Dedifferentiated amniotic fluid mesenchymal stem cell (primary cell): ENCODE measurements around the gene HAPLN2.

Experiments used
- DNase-seq: peaks from one replicate; pipeline ENCODE4 v3.0.0-alpha.2; 2016; ENCODE audit errors: extremely low spot score

HAPLN2 gene

DNA sequence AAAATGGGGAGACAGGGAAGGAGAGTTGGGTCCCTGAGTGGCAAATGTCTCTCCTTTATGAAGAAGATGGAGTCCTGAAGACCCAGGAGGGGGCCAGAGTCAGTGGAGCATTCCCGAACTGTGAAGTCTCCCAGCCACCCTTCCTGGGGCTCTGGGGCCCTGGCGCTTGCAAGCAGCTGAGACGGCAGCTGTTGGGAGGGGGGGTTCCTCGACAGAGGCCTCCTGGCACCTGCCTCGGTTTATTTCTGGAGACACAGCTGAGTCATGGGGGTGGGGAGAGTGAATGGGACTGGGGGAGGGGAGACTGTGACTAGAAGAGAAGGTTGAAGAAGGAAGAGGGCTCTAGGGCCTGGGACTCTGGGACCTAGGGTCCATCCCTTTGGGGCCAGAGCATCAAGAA lies 44.0 kb downstream of the HAPLN2 start:
- no peak for DNase-seq

DNA sequence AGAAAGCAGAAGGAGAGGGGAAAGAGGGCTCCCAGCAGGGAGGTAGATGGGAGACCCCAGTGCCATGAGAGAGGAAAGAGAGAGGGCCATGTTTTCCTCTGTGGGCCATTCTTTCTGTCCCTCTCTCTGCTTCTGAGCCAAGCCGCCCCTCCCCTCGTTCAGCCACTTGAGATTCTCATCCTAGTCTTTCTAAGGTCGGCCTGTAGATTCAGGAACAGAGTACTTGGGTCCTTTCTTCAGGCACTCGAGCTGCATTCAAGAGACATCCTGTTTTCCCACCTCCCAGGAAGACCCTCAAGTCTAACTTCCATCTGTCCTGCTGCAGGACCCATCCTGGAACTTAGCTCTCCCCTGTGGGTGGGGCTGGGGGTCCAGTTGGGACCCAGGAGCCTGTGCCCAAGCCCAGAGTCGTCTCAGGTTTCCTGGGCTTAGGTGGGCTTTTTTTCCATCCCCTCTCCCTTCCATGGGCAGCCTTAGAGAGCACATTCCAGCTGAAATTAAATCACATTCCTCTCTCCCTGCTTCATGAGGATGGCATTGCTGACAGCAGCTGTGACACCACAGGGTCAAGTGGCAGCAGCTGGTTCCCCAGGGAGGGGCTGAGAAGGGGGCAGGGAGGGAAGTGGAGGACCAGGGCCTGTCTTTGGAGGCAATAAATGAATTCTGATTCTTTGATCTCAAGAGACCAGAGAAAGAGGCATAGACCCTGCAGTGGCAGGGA lies 45.0 kb downstream of the HAPLN2 start:
- no peak for DNase-seq

DNA sequence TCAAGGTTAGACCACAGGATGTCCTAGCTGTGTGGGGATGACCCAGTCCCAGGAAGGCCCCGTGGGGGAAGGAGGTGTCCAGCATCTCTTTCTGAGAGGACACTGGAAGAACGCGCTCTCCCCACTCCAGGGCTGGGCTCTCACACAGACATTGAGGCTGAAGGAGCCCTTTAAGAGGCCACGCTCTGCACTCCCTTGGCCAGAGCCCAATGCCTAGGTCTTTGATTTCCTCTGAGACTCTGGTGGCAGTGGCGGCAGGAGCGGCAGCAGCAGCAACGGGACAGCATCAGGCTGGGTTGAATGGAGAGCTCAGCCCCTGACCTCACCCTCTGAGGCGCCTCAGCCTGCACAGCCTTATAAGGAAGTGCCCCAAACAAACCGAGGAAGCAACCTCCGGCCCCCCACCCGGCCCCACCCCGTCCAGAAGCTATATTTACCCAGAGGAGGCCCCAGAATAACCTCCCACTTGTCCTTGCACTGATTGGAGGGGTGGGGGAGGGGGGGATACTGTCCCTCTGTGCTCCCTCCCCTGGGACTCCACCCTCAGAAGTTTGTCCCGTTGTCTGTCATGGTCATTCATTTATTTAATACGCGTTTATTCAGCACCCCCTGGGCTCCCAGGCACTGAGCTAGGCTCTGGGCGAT lies 45.7 kb downstream of the HAPLN2 start:
- no peak for DNase-seq

GRCh38 chr1:156665539-156665938 lies 46.3 kb downstream of the HAPLN2 start:
- no peak for DNase-seq

DNA sequence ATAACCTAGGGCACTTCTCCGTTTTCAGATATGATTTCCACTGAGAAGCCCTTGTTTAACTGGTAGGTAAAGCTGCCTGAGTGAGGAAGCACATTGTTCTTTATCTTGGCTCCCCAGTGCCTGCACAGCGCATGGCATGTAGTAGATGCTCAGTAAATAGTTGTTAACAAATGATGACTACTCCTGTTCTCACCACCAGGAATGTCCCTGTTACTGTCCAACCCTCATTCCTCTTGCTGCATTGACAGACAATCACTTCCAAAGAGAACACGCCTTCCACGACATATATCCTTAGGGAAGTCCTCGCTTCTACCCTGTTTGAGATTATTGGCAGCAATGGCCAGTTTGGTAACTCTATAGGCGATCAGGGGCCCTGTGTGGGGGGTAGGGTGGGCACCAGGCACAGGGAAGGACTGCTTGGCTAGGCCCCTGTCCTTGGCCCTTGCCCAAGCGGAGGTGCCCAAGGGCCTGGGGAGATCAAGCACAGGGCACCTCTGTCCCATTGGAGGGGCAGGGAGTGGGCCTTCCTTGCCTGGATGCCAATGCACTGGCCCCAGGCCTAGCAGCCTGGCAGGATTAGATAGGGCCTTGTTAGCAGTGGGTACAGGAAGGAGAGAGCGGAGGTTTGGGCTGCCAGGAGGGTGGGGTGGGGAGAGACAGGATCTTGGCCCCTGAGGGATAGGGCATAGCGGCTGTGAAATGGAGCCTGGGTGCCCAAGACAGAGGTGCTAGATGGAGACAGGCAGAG lies 47.8 kb downstream of the HAPLN2 start:
- DNase-seq = no peak

DNA sequence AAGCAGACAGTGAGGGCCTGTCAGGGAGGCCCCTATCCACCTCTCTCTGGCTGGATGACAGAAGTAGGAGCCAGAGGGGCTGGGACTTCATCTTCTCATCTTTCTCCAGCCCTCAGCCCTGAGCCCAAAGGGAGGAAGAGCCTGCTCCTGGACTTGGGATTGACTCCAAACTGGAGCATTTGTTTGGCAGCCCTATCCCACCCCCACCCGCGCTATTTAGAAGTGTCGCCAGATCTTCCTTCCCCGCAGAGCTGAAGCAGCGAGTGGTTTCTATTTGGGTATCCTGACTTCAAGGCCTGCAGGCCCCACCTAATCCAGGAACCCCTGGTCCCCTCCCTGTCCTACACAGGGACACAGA lies 48.4 kb downstream of the HAPLN2 start:
- no peak for DNase-seq

DNA sequence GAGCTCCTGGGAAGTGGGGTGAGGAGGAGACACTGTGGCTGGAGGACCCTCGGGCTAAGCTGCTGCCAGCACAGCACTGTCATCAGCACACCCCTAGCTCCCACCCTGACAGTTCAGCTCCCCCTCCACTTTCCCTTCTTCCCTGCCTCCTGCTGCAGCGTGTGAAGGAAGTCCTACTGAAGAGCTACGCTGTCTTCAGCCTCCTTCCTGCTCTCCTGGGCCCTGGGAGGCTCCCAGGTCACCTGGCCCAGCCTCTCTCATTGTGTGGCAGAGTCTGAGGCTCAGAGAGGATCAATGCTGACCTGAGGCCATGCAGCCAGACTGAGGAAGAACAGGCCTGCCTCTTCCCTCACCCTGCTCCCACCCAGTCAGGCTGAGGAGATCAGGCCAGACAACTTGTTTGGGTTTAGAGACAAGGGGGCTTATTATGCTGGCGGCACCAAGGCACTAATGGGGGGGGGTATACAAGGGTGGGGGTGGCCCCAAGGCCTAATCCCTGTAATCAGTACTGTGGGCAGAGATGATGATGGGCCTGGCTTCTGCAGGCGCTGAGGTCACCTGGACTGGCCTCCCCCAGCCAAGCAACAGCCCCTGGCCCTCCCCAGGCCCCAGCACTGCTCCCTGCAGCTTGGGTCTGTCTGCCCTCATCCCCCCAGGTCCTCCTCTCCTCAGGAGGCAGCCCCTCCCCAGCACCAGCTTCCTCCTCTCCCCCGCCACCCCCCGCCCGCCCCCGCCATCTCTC lies 48.9 kb downstream of the HAPLN2 start:
- no peak for DNase-seq

- DNase-seq = no peak
Measured at GRCh38 chr1:156668801-156669637, 49.8 kb downstream of the HAPLN2 start.

DNA sequence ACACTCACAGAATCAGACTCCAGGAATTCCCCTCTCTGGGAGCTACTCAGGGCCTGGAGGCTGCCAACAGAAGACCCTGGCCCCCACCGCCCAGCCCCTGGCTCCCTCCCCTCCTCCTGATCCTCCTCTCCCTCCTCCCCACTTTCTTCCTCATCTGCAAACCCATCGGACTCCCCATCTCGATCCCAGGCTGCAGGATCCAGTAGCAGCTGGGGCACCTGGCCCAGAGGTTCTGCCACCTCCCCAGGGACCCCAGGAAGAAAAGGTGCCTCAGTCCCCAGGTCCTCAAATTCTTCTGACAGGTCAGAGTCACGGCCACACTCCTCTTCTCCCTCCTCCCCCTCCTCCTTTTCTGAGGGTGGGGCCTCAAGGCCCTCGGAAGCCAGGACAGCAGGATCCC lies 50.6 kb downstream of the HAPLN2 start:
- DNase-seq = no peak

- no peak for DNase-seq
Measured at GRCh38 chr1:156670359-156670758, 51.1 kb downstream of the HAPLN2 start.

- DNase-seq = no peak
Measured at GRCh38 chr1:156670791-156671190, 51.6 kb downstream of the HAPLN2 start.

- DNase-seq = no peak
Measured at GRCh38 chr1:156671804-156672203, 52.6 kb downstream of the HAPLN2 start.

- DNase-seq = no peak
Measured at GRCh38 chr1:156673387-156674121, 54.3 kb downstream of the HAPLN2 start.
